SK-N-MC (cell line): ENCODE measurements around the gene RBBP4.

Source experiments
- EZH2 ChIP-seq: fragments of 200-600 bp; sonication (generic); IDR thresholded peaks from one replicate; pipeline ENCODE4 v1.6.1; 2017; ENCODE audit warnings: antibody characterized with exemption
- POLR2AphosphoS5 ChIP-seq: IDR thresholded peaks from 2 replicates; pipeline ENCODE4 v1.6.1; 2012; ENCODE audit warnings: mild to moderate bottlenecking, low read depth, low read length, borderline replicate concordance

- TF ChIP-seq EZH2 = no peak
- no peak for TF ChIP-seq POLR2AphosphoS5
Measured at GRCh38 chr1:32652244-32652962, 1.4 kb downstream of the RBBP4 start.
